Fibroblast of lung (primary cell): ENCODE measurements around the gene GTPBP6. TPM values are rescaled to one million over a fixed set of nuclear protein-coding genes. Genes with fewer than 3 reads are reported as not detected.

ENCODE experiments used
- DNase-seq, 2 donors: peaks; one replicate each; pipeline versions ENCODE4 v3.0.0 to v3.0.0-alpha.2; 2010; ENCODE audit warnings: low read depth in 2 of 2
- H2AFZ ChIP-seq: 2 replicates; pipeline ENCODE4 v1.5.1; 2012; ENCODE audit warnings: low read length, control low read depth, inconsistent platforms
- H3K27ac ChIP-seq: 2 replicates; pipeline ENCODE4 v1.5.1; 2011; ENCODE audit warnings: low read length, control low read depth; ENCODE audit not compliant: insufficient read depth
- H3K27me3 ChIP-seq: 2 replicates; pipeline ENCODE4 v1.5.1; 2011; ENCODE audit warnings: mild to moderate bottlenecking, low read length; ENCODE audit not compliant: control insufficient read depth, insufficient read depth
- H3K36me3 ChIP-seq: 2 replicates; pipeline ENCODE4 v1.5.1; 2011; ENCODE audit warnings: low read length; ENCODE audit not compliant: control insufficient read depth, insufficient read depth
- H3K4me1 ChIP-seq: 2 replicates; pipeline ENCODE4 v1.5.1; 2011; ENCODE audit warnings: low read length; ENCODE audit not compliant: control insufficient read depth, insufficient read depth; ENCODE audit errors: extremely low read depth
- H3K4me2 ChIP-seq: 2 replicates; pipeline ENCODE4 v1.5.1; 2011; ENCODE audit warnings: low read length, control low read depth; ENCODE audit not compliant: insufficient read depth; ENCODE audit errors: extremely low read depth
- H3K4me3 ChIP-seq, 4 experiments: fragments of 200-600 bp in 1 of 4; sonication (generic) in 1 of 4; replicated peaks in 1 of 4; 2 replicates each; pipeline ENCODE4 v1.5.1; 2011 to 2016; ENCODE audit warnings: low read length in 4 of 4, low read depth in 3 of 4, mild to moderate bottlenecking in 3 of 4, control low read depth in 2 of 4, inconsistent platforms in 1 of 4, mixed read lengths in 1 of 4; ENCODE audit not compliant: insufficient read depth in 1 of 4; ENCODE audit errors: control extremely low read depth in 1 of 4
- H3K79me2 ChIP-seq: 2 replicates; pipeline ENCODE4 v1.5.1; 2012; ENCODE audit warnings: mild to moderate bottlenecking, low read length, inconsistent platforms; ENCODE audit not compliant: control insufficient read depth, insufficient read depth
- H3K9ac ChIP-seq: 2 replicates; pipeline ENCODE4 v1.5.1; 2011; ENCODE audit warnings: mild to moderate bottlenecking, low read length, control low read depth; ENCODE audit not compliant: insufficient read depth
- H3K9me3 ChIP-seq: 2 replicates; pipeline ENCODE4 v1.5.1; 2012; ENCODE audit warnings: low read depth, low read length; ENCODE audit not compliant: control insufficient read depth, insufficient read depth
- H4K20me1 ChIP-seq: 2 replicates; pipeline ENCODE4 v1.5.1; 2011; ENCODE audit warnings: low read length; ENCODE audit not compliant: control insufficient read depth, insufficient read depth; ENCODE audit errors: extremely low read depth
- EZH2 ChIP-seq: IDR thresholded peaks from 2 replicates; pipeline ENCODE4 v1.5.1; 2012; ENCODE audit warnings: low read length, control low read depth, mild to moderate bottlenecking; ENCODE audit errors: missing control alignments
- polyA plus RNA-seq, 2 donors: library from polyadenylated mRNA; depleted of rRNA in 1 of 2; stranded (reverse) in 1 of 2; unstranded in 1 of 2; fragments of >200 nt; gene quantifications; 2 replicates each; pipeline ENCODE4 v1.2.1, GENCODE V29; 2011 to 2012; ENCODE audit warnings: missing spikeins in 1 of 2
- total RNA-seq: library from RNA; depleted of rRNA; stranded (reverse); fragments of >200 nt; gene quantifications from 2 replicates; pipeline ENCODE4 v1.2.1, GENCODE V29; 2014
- TF ChIP-seq, protein P1 (sequence below), 2 donors: IDR thresholded peaks in 1 of 2; conservative IDR thresholded peaks in 1 of 2; 1 replicate in 1 of 2; 2 replicates in 1 of 2; pipeline ENCODE4 v1.5.1; 2011 to 2012; ENCODE audit warnings: low read length in 2 of 2, control low read depth in 1 of 2, inconsistent platforms in 1 of 2, low read depth in 1 of 2, mild to moderate bottlenecking in 1 of 2

GTPBP6 gene
- total and polyA plus RNA-seq, 2 donors (not counting 1 experiment from before 2014, with no cell fraction given): 15.4 to 46.1 TPM

DNA sequence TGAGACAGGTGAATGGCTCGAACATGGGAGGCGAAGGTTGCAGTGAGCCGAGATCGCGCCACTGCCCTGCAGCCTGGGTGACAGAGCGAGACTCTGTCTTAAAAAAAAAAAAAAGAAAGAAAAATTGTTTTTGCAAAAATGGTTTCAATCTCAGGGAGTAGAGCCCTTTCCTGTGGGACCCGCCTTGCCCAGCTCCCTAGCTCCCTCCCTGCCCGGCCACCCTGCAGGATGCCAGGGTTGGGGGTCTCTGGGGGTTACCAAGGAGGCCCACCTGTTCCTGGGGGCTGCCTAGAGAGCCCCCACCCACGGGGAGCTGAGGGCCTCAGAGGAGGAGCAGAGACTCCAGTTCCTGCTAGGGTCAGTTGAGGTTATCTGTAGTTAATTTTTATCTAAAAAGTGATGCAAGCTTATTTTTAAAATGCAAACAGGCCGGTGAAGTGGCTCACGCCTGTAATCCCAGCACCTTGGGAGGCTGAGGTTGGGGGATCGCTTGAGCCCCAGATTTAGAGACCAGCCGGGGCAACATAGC lies 56.2 kb downstream of the GTPBP6 start:
- H3K27ac ChIP-seq: no peak overlapping the region
- no peak overlapping the region for H3K9ac ChIP-seq
- no peaks in the 10 kb centered on the region for H4K20me1 ChIP-seq
- no peaks in the 10 kb centered on the region for H3K36me3 ChIP-seq
- peaks cover 2% of the 10 kb centered on the region for H3K4me1 ChIP-seq
- no peak overlapping the region for H2AFZ ChIP-seq
- DNase-seq: no peak
- H3K79me2 ChIP-seq: no peaks in the 10 kb centered on the region
- no peaks in the 10 kb centered on the region for H3K9me3 ChIP-seq
- H3K27me3 ChIP-seq: no peaks in the 10 kb centered on the region
- H3K4me2 ChIP-seq: no peak overlapping the region
- H3K4me3 ChIP-seq: no peak overlapping the region
- no peak for TF ChIP-seq EZH2
- TF ChIP-seq, protein P1, sequence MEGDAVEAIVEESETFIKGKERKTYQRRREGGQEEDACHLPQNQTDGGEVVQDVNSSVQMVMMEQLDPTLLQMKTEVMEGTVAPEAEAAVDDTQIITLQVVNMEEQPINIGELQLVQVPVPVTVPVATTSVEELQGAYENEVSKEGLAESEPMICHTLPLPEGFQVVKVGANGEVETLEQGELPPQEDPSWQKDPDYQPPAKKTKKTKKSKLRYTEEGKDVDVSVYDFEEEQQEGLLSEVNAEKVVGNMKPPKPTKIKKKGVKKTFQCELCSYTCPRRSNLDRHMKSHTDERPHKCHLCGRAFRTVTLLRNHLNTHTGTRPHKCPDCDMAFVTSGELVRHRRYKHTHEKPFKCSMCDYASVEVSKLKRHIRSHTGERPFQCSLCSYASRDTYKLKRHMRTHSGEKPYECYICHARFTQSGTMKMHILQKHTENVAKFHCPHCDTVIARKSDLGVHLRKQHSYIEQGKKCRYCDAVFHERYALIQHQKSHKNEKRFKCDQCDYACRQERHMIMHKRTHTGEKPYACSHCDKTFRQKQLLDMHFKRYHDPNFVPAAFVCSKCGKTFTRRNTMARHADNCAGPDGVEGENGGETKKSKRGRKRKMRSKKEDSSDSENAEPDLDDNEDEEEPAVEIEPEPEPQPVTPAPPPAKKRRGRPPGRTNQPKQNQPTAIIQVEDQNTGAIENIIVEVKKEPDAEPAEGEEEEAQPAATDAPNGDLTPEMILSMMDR (conservative IDR thresholded peaks at IDR 0.05 in 1 of 2, IDR thresholded peaks at IDR 0.05 in 1 of 2; ENCODE audit: low read depth in 1 of 2, low read length in 2 of 2): no peak

DNA sequence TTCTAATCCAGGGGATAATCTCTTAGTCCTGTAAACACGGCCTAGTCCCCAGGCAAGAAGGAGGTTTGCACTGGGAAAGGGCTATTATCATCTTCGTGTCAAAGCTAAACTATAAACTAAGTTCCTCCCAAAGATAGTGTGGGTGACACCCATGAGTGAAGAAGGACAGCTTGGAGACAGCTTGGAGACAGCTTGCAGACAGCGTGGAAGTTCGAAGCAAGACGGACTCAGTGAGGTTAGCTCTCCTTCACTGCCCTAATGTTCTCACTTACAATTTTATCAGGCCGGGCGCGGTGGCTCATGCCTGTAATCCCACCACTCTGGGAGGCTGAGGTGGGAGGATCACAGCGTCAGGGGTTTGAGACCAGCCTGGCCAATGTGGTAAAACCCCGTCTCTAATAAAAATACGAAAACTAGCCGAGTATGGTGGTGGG lies 56.7 kb downstream of the GTPBP6 start:
- H2AFZ ChIP-seq: no peak overlapping the region
- H3K4me2 ChIP-seq: no peak overlapping the region

DNA sequence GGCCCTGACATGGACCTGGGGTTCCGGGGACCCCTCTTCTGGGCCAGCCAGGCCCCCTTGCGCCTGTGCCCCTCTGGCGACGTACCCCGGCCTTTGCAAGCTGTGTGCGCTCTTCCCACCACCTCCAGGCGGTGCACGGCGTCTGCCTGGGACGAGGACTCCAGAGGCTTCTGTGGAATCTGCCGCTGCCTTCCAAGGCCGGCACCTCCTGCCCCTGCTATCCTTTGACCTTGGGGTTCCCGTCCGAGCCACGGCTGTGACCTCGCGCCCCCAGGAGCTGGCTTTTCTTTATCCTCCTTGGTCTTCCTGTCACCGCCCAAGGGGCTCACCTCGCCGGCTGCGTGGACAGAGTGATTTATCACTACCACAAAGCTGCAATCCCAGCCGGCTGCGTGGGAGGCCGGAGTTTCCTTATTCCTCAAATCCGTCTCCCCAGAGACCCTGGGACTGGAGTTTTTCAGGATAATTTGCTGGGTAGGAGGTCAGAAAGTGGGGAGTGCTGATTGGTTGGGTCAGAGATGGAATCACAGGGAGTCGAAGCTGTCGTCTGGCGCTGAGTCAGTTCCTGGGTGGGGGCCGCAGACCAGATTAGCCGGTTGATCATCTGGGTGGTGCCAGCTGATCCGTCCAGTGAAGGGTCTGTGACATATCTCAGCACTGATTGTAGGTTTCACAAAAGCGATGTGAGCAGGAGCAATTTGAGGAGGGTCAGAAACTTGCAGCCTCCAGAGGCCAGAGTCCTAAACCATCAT lies 57.3 kb downstream of the GTPBP6 start:
- Histone ChIP-seq H3K9ac (no peak overlapping the region), H3K27ac (no peak overlapping the region), H2AFZ (peak overlapping the region; percentile 3), H3K4me1 (peaks cover 2% of the 10 kb centered on the region), H3K4me2 (no peak overlapping the region), H3K79me2 (no peaks in the 10 kb centered on the region), H4K20me1 (no peaks in the 10 kb centered on the region), H3K9me3 (no peaks in the 10 kb centered on the region), H3K4me3 (no peak overlapping the region), H3K36me3 (no peaks in the 10 kb centered on the region), H3K27me3 (no peaks in the 10 kb centered on the region)
- DNase-seq: peak; percentile 28 to 46
- no peak for TF ChIP-seq EZH2
- TF ChIP-seq, protein P1 (conservative IDR thresholded peaks at IDR 0.05 in 1 of 2, IDR thresholded peaks at IDR 0.05 in 1 of 2; ENCODE audit: low read depth in 1 of 2, low read length in 2 of 2): no peak

More for the DNA sequence above, 56.7 kb downstream of the GTPBP6 start:
- H3K4me1 ChIP-seq: peaks cover 2% of the 10 kb centered on the region
- H3K9ac ChIP-seq: no peak overlapping the region
- no peaks in the 10 kb centered on the region for H4K20me1 ChIP-seq
- H3K36me3 ChIP-seq: no peaks in the 10 kb centered on the region
- H3K9me3 ChIP-seq: no peaks in the 10 kb centered on the region
- H3K79me2 ChIP-seq: no peaks in the 10 kb centered on the region
- no peak for DNase-seq
- no peak for TF ChIP-seq EZH2
- TF ChIP-seq, protein P1 (conservative IDR thresholded peaks at IDR 0.05 in 1 of 2, IDR thresholded peaks at IDR 0.05 in 1 of 2; ENCODE audit: low read depth in 1 of 2, low read length in 2 of 2): no peak
- no peaks in the 10 kb centered on the region for H3K27me3 ChIP-seq
- no peak overlapping the region for H3K4me3 ChIP-seq
- no peak overlapping the region for H3K27ac ChIP-seq
